Activated CD8-positive, alpha-beta memory T cell treated with anti-CD3 and anti-CD28 coated beads, Interleukin-2, amount 50 U/mL, for 48 hours (primary cell): ENCODE measurements around the gene SLC39A3.

ENCODE experiments used
- DNase-seq: peaks from one replicate; pipeline ENCODE4 v3.0.0-alpha.2; 2020

Gene SLC39A3

DNA sequence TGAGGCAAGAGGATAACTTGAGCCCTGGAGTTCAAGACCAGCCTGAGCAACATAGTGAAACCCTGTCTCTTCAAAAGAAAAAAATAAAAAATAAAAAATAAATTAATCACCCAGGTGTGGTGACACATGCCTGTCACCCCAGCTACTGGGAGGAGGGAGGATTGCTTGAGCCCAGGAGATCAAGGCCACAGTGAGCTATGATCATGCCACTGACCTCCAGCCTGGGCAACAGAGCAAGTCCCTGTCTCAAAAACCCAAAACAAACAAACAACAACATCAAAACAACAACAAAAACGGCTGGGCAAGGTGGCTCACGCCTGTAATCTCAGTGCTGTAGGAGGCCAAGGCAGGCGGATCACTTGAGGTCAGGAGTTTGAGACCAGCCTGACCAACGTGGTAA is 4.3 kb upstream of the SLC39A3 start:
- DNase-seq, result no peak

DNA sequence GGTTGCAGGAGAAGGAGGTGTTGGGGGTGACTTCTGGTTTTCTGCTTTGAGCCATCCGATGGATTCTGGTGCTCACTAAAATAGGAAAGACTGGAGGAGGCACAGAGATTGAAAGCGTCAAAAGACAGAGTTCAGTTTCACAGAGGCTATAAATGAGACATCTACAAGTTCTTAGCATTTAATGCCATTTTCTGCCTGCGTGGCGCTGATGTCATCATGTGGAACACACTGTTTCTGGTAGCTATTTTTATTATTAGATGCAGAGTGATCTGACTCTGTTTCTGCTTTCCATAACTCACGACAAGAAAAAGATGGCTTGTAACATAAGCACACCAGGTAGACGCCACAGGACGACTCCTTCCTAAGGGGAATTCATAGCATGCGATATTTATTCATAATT is 3.3 kb upstream of the SLC39A3 start:
- DNase-seq, result no peak

DNA sequence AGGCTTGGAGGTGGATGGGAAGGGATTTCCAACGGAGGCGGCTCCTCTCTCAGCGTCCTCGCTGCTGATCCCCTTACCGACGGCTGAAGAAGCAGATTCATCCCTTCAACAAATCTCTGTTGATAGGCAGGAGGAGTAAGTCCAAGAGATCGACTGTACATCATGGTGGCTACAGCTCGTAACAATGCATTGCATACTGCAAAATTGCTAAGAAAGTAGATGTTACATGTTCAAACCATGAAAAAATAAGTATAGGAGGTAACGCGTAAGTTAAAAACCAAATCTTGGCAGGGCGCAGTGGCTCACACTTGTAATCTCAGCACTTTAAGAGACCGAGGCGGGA is 468 bp upstream of the SLC39A3 start:
- DNase-seq, result no peak

DNA sequence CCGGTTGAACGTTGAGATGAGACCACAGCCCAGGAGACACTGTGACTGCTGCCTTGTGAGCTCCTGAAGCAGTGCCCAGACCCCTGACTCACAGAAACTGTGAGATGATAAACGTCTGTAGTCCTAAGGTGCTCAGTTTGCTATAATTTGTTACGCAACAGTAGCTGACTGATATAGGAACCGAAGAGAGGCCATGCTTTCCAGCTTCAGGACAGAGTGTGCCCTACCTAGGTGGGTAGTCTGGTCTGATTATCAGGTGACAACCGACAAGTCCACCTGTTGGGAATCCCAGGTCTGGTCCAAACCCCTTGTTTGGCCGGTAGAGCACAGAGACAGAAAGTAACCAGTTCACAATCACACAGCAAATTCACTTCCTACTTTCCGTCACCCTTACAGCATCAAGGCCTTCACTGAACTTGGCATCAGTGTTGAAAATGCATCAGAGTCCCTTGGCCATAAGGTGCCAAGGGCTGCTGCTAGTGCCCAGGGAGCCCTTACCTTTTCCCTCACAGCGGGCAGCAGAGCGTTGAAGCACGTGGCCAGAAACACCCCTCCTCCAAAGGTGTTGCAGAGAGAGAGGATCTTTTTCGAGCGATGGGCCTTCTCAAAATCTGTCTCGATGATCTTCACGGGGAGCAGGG is 3.1 kb downstream of the SLC39A3 start:
- no peak for DNase-seq

DNA sequence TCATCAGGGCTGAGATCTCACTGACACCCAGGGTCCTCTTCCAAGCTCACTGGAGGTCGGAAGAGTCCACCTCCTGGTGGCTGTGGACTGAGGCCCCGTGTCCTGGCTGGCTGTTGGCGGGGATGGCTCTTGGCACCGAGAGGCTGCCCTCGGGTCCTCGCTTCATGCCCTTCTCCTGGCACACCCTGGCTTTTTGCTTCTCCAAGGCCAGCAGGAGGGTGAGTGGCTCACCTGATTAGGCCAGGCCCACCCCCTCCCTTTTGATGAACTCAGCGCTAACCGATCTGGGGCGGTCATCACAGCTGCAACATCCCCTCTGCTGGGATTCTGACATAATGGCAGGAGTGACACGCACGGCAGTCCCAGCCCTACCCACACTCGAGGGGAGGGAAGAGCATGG is 4.4 kb downstream of the SLC39A3 start:
- DNase-seq, result no peak

DNA sequence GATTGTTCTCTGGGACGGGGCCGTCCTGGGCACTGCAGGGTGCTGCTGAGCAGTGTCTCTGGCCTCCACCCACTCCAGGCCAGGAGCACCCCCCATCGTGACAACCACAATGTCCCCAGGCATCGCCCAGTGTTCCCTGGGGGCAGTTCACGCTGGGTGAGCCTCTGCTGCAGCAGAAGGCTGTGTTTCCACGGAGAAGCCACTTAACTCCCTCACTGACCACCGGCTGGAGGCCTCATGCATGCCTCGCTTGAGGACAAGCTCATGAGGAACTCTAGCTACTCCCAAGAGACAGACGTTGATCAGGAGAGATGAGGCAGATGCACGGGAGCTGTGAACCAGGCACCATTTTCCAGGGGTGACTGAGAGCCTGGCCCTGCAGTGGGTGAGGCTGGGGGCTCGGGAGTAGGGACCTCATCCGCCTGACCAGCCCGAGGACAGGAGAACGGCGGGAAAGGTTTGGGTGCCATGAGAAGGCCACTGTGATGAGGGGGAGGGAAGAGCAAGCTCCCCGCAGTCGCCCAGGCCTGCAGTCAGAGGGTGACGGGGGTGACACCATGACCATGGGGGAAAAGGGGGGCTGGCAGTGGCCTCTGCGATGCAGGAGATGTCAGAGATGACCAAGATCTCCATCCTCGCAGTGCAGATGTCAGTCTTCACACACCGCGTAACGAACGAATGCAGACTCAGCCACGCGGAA is 5.1 kb downstream of the SLC39A3 start:
- DNase-seq, result no peak

DNA sequence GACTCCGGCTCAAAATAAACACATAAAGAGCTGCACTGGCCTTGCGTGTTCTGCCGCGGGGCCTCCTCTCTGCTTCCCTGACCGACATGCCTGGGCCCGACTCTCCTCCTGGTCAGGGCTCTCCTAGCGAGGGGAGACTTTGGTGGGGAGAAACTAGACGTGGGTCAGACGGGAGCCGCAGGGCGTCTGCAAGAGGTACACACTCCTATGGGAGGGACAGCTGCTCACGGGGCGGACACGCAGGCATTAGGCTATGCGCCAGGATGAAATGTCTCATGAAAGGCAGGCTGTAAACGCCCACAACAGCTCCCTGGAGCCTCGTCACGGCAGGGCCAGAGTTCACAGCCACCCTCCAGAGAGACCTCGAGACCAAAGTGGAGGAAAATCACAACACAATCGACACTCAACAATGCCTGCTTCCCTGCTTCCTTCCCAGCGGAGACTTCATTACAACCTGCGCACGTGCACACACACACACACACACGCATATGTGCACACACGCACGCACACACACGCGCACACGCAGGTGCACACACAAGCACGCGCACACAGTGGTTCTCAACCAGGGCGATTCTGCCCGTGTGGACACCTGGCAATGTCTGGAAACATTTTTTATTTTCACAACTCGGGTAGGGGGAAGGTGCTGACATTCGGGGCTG is 5.8 kb downstream of the SLC39A3 start:
- no peak for DNase-seq

DNA sequence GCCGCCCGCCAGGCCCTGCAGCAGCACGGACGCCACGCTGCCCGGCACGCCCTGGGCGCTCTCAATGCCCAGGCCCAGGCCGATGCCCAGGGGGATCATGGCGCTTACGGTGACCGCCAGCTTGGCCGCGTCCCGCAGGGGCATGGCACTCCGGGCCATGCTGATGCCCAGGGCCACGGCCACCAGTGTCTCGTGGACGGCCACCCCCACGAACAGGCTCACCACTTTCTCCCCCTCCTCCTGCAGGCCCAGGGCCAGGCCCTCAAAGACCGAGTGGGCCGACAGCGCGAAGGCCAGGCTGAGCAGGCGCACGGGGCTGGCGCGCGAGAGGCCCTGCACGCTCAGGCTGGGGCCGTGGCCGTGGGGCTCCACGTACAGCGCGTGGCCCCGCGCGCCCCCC is 6.9 kb downstream of the SLC39A3 start:
- DNase-seq, result no peak

DNA sequence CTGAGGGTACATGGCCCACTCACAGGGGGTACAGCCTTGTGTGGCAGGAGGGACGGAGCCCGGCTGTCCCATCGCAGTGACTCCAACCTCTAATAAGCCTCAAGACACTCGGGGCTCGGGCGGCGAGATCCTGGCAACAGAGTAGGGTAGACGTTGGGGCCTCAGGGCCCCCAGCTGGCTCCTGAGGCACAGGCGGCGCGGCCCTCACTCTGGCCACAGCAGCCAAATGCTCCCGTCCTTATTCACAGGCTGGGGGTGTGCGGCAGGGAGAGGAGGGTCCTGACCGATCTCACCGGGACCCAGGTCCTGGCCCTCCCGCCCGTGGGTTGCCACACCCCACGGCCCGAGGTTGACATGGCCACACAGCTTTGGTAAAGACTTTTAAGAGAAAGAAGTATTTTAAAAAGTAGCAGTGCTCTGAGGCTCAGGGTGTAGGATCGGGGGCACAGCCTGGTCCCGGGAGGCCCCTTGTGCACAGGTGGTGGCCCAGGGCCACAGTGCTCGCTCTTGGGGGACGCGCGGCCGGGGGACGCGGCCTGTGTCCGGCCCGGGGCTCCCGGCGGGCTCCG is 7.6 kb downstream of the SLC39A3 start:
- DNase-seq, result no peak

DNA sequence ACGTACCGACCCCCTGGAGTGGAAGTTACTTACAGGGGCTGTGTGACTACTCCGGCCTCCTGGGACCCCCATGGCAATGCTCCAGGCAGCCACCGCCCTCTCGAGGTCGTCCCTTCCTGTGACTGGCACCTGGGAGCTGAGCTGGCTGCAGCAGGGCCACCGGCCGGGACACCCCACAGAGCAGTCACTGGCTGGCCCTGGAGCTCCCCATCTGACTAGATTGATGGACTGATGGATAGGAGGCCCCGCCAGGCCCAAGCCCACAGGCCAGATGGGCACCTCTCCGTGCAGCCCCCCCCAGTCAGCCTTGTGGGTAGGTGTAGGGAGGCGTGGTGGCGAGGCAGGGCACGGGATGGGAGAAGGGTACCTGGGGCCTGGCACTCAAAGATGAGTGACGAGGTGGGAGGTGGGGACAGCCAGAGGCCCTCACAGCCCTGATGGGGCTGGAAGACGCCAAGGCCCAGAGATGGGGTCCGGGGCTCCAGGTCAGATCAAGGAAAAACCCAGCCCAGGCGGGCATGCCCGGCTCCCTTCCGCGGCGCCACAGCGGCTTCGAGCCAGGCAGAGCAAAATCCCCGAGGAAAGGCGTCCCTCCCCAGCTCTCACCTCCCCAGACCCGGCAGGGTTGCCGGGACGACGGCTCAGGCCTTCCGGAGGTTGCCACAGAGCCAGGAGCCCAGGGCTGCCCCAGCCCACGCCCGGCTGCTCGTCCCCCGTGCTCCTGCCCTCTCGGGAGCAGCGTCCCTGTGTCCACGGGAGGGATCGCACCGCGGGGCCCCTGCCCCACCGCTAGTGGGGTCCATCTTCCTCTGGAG is 8.4 kb downstream of the SLC39A3 start:
- no peak for DNase-seq

DNA sequence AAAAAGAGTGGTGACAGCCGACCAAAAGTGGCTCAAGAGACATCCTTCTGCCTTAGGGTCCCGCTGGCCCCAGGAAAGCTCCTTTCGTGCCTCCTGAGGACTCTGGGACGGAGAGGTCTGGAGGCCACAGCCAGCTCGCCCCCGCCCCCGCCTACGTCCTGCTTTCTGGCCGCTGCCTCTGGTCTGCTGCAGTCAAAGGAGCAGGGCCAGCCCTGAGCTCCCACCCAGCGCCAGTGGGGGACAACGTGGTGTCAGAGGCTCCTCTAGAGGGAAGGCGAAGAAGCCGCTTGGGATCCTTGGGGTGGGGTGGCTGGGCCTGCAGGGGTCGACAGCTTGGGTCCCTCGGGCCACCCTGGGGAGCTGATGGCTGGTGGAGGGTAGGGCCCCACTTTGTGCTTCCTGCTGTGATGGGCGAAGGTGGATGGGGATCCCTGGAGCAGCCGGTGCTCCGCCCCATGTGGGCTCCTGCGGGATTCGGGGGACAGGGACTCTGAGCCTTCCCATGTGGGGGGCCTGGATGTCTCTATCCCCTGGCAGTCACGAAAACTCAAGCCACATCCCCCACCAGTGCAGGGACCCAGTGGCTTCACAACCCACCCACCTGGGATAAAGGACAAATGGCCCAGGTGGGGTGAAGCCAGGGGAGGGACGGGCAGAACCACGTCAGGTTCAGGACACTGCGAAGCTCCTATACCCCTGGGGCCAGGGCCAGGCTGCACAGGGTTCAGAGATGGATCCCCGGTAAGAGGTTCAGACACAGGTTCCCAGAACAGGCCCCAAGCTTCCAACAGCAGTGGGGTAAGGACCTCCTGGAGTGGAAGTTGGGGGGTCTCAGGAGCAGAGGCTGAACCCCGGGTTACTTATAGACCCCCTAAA is 9.6 kb downstream of the SLC39A3 start:
- no peak for DNase-seq

DNA sequence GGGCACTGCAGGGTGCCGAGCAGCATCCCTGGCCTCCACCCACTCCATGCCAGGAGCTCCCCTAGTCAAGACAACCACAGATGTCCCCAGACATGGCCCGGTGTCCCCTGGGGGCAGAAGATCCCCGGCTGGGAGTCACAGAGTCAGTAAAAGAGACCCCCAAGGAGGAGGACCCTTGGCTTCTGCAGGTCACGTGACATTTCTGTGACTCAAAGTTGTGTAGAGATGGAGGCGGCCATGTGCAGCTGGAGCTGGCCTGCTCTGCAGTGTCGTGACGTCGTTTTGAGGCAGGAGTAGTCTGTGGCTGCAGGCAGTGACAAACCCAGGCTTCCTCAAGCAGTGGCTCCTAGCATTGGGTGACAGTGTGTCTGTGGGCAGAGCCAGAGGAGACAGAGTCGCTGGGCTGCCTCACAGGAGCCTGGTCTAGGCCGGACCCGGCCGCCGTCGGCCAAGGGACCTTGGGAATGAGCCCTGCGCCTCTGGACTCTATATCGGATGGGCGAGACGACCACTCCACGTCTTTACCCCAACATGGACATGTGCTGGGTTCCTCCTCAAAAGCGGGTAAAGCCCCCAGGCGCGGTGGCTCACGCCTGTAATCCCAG is 10.9 kb downstream of the SLC39A3 start:
- no peak for DNase-seq

DNA sequence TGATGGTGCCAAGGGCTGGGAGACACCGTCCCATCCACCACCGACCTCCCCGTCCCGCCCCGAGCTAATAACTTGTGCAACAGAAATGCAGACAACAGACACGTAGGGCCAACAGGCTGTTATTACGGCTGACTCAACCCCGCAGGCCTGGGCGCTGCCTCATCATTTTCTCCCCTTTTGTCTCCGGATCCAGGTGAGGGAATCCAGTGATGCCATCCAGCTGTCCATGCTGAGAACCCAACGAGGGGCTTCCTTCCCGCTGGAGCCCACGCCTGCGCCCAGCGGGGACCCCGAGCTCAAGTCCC is 12.2 kb downstream of the SLC39A3 start:
- DNase-seq, result no peak

DNA sequence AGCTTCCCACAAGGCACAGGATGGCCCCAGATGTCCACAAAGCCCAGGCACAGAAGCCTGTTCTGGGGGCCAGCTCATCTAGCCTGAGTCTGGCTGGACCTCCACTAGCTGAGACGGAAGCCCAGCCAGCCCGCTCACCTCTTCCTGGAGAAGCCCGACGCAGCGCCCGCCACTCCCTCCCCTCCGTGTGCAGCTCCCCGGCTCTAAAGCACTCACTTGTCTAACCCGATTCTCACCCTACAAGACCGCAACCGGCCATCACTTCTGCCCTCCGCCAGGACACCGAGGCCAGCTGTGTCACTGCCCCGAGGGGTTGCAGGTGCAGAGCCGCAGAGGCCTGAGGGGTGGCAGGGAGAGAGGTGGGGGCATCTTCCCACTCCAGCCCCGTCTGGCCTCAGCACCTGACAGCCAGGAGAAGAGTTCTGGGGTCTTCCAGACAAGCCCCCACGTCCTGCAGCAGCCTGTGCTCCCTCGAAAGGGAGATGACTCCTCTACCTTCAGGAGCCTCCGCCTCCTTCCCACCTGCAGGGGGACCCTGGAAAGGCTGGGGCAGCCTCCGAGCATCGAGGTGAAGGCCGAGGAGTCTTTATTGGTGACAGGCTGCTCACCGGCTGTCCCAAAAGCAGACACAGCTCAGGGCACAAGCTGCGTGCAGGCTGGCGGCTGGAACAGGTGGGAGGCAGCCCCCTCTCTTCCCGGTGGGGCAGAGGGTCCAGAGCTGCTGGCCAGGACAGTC is 12.7 kb downstream of the SLC39A3 start:
- no peak for DNase-seq

DNA sequence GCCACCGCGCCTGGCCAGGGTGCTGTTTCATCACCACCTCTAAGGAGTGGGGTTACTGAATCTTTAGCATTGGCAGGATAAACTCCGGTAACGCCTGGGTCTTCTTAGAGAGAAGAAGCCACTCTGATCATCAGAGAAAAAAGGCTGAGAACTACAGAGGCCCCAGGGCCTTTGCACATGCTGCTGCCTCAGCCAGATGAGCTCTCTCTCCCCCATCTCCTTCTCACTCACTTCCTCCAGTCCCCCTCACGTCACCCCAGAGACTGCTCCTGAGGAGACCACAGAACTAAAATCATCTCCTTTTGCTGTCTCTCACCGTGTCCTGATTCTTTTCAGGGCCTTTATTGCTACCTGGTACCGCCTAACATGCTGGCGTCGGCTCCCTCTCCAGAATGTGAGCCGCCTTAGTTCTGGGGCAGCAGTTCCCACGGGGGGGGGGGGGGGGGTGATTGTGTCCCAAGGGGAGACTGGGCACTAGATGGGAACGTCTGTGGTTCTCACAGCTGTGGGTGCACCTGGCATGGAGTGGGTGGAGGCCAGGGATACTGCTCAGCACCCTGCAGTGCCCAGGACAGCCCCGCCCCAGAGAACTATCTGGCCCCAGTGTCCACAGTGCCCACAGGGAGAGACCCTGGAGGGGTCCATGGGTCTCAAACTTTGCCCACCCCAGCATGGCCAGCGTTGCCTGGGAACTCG is 13.5 kb downstream of the SLC39A3 start:
- DNase-seq, result no peak

DNA sequence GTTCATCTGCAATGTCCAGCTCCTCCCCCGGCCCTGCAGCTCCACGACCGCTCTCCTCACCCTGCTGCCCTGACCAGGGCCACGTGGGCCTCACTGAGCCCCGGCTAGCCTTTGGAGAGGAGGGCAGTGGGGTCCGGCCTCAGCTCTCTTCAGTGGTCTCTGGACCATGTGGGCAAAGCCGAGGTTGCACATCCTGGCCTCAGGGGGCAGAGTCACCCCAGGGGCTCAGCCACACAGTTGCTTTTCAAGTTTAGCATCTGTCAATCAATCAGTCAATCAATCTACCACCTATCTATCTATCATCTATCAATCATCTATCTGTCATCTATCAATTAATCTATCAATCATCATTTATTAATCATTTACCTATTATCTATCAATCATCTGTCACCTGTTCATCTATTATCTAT is 15.7 kb downstream of the SLC39A3 start:
- no peak for DNase-seq

DNA sequence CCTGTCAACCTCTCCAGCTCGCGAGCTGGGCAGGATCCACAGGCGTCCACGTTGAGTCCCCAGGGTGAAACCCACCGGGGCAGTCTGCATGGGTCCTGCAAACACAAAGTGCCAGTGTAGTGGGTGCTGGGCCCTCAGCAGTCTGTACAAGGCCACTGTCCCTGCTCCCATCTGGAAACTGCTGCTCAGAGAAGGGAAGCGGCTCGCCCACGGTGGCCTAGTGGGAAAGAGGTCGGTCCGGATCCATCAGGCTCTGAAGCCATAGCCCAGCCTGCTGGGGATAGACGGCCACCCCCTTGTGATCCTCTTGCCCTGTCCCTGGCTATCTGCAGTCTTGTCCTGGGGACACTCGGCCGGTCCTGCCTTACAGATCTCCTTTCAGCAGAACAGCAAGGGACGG is 16.1 kb downstream of the SLC39A3 start:
- DNase-seq, result no peak

DNA sequence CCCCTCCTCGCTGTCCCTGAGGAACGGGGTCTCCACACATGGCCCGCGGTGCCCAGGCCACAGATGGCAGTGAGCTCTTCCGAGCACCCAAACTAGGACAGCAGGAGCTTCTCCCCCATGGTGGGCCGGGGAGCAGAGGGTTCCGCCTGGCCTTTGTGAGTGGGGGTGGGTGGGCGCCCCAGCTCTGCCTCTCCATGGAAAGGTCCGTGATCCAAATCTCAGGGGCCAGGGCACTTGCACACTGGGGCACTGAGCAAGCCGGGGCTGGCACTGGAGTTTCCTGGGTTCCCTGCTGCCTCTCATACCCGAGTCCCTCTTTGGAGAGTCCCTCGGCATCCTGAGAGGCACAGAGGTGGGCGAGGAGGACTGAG is 16.5 kb downstream of the SLC39A3 start:
- DNase-seq, result no peak

DNA sequence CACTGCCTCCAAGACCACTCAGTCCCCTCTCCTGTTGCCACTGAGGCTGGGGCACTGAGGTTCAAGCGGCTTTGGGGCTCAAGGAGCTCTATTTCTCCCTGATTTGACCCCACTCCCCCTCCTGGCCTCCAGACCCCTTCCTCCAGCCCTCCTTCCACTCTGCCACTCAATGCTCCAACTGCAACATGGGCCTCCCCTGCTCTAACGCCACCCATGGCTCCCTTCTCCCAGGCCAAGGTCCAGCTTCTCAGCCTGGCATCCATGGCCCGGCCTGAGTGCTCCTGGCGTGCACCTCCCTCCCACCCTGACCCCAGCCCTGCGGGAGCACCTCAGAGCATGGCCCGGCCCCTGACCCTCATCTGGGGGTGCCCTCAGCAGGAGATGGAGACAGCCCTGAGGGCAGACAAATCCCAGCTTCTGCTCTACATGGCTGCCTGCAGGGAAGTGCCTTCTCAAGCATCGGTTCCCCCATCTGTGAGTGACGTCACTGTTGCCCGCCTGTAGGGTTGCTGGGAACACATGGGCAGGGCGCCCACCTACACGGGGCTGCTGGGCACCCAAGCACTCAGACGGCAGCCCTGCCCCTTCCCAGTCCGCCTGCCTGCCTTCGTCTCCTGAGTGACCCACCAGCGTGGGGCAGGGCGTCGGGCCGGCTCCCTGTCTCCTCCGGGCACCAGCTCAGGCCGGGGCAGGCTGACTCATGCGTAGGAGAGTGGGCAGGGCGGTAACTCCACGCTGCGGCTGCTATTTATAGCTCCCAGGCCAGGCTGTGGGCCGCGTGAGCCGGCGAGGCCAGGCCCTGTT is 17.1 kb downstream of the SLC39A3 start:
- DNase-seq, result no peak
